HEK293 (cell line): ENCODE results near the gene OR13C2.
"Not testable (repeated sequence)": the region's sequence is repeated elsewhere in the genome, so short reads cannot be mapped to it uniquely, and the experiment has no call there.

Experiments used
- FEZF1 ChIP-seq: fragments of 450-650 bp; formaldehyde crosslinking; IDR thresholded peaks from 2 replicates; pipeline ENCODE4 v1.5.1; 2016; ENCODE audit warnings: missing biosample characterization, missing genetic modification characterization
- ZBTB1 ChIP-seq: fragments of 450-650 bp; formaldehyde crosslinking; IDR thresholded peaks from 2 replicates; pipeline ENCODE4 v1.5.1; 2016; ENCODE audit warnings: missing biosample characterization, missing genetic modification characterization
- ZBTB21 ChIP-seq: fragments of 450-650 bp; formaldehyde crosslinking; IDR thresholded peaks from 2 replicates; pipeline ENCODE4 v1.5.1; 2017; ENCODE audit warnings: missing biosample characterization, missing genetic modification characterization
- ZNF324 ChIP-seq: fragments of 450-650 bp; formaldehyde crosslinking; IDR thresholded peaks from 2 replicates; pipeline ENCODE4 v1.5.1; 2016; ENCODE audit warnings: missing biosample characterization, missing genetic modification characterization
- ZNF521 ChIP-seq: fragments of 450-650 bp; formaldehyde crosslinking; IDR thresholded peaks from 2 replicates; pipeline ENCODE4 v1.5.1; 2017; ENCODE audit warnings: missing biosample characterization, mild to moderate bottlenecking, missing genetic modification characterization
- TF ChIP-seq, protein P1 (sequence below): fragments of 450-650 bp; formaldehyde crosslinking; IDR thresholded peaks from 2 replicates; pipeline ENCODE4 v1.5.1; 2016; ENCODE audit warnings: missing biosample characterization, missing genetic modification characterization
- TF ChIP-seq, protein P2 (sequence below): fragments of 450-650 bp; formaldehyde crosslinking; IDR thresholded peaks from 2 replicates; pipeline ENCODE4 v1.5.1; 2016; ENCODE audit warnings: missing biosample characterization, missing genetic modification characterization, low read depth
- TF ChIP-seq, protein P3 (sequence below): fragments of 450-650 bp; formaldehyde crosslinking; IDR thresholded peaks from 2 replicates; pipeline ENCODE4 v1.5.1; 2016; ENCODE audit warnings: missing biosample characterization, missing genetic modification characterization
- TF ChIP-seq, protein P4 (sequence below): fragments of 450-650 bp; formaldehyde crosslinking; IDR thresholded peaks from 2 replicates; pipeline ENCODE4 v1.5.1; 2016; ENCODE audit warnings: missing biosample characterization, missing genetic modification characterization

DNA sequence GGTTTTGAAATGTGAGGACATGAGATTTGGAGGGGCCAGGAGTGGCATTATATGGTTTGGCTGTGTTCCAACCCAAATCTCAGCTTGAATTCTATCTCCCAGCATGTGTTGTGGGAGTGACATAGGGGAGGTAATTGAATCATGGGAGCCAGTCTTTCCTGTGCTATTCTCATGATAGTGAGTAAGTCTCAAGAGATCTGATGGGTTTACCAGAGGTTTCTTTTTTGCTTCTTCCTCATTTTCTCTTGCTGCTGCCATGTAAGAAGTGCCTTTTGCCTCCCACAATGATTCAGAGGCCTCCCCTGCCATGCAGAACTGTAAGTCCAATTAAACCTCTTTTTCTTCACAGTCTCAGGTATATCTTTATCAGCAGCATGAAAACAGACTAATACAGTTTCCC lies 20.5 kb upstream of the OR13C2 start:
- not testable (repeated sequence) for TF ChIP-seq ZBTB1 (tag by site-specific recombination); ZNF521; FEZF1 (tag by site-specific recombination); ZNF324; ZBTB21
- TF ChIP-seq, protein P1, sequence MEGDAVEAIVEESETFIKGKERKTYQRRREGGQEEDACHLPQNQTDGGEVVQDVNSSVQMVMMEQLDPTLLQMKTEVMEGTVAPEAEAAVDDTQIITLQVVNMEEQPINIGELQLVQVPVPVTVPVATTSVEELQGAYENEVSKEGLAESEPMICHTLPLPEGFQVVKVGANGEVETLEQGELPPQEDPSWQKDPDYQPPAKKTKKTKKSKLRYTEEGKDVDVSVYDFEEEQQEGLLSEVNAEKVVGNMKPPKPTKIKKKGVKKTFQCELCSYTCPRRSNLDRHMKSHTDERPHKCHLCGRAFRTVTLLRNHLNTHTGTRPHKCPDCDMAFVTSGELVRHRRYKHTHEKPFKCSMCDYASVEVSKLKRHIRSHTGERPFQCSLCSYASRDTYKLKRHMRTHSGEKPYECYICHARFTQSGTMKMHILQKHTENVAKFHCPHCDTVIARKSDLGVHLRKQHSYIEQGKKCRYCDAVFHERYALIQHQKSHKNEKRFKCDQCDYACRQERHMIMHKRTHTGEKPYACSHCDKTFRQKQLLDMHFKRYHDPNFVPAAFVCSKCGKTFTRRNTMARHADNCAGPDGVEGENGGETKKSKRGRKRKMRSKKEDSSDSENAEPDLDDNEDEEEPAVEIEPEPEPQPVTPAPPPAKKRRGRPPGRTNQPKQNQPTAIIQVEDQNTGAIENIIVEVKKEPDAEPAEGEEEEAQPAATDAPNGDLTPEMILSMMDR (tag by site-specific recombination) = not testable (repeated sequence)
- TF ChIP-seq, protein P2, sequence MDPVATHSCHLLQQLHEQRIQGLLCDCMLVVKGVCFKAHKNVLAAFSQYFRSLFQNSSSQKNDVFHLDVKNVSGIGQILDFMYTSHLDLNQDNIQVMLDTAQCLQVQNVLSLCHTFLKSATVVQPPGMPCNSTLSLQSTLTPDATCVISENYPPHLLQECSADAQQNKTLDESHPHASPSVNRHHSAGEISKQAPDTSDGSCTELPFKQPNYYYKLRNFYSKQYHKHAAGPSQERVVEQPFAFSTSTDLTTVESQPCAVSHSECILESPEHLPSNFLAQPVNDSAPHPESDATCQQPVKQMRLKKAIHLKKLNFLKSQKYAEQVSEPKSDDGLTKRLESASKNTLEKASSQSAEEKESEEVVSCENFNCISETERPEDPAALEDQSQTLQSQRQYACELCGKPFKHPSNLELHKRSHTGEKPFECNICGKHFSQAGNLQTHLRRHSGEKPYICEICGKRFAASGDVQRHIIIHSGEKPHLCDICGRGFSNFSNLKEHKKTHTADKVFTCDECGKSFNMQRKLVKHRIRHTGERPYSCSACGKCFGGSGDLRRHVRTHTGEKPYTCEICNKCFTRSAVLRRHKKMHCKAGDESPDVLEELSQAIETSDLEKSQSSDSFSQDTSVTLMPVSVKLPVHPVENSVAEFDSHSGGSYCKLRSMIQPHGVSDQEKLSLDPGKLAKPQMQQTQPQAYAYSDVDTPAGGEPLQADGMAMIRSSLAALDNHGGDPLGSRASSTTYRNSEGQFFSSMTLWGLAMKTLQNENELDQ (tag by site-specific recombination) = not testable (repeated sequence)
- TF ChIP-seq, protein P3, sequence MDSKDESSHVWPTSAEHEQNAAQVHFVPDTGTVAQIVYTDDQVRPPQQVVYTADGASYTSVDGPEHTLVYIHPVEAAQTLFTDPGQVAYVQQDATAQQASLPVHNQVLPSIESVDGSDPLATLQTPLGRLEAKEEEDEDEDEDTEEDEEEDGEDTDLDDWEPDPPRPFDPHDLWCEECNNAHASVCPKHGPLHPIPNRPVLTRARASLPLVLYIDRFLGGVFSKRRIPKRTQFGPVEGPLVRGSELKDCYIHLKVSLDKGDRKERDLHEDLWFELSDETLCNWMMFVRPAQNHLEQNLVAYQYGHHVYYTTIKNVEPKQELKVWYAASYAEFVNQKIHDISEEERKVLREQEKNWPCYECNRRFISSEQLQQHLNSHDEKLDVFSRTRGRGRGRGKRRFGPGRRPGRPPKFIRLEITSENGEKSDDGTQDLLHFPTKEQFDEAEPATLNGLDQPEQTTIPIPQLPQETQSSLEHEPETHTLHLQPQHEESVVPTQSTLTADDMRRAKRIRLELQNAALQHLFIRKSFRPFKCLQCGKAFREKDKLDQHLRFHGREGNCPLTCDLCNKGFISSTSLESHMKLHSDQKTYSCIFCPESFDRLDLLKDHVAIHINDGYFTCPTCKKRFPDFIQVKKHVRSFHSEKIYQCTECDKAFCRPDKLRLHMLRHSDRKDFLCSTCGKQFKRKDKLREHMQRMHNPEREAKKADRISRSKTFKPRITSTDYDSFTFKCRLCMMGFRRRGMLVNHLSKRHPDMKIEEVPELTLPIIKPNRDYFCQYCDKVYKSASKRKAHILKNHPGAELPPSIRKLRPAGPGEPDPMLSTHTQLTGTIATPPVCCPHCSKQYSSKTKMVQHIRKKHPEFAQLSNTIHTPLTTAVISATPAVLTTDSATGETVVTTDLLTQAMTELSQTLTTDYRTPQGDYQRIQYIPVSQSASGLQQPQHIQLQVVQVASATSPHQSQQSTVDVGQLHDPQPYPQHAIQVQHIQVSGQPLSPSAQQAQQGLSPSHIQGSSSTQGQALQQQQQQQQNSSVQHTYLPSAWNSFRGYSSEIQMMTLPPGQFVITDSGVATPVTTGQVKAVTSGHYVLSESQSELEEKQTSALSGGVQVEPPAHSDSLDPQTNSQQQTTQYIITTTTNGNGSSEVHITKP (tag by site-specific recombination) = not testable (repeated sequence)
- TF ChIP-seq, protein P4, sequence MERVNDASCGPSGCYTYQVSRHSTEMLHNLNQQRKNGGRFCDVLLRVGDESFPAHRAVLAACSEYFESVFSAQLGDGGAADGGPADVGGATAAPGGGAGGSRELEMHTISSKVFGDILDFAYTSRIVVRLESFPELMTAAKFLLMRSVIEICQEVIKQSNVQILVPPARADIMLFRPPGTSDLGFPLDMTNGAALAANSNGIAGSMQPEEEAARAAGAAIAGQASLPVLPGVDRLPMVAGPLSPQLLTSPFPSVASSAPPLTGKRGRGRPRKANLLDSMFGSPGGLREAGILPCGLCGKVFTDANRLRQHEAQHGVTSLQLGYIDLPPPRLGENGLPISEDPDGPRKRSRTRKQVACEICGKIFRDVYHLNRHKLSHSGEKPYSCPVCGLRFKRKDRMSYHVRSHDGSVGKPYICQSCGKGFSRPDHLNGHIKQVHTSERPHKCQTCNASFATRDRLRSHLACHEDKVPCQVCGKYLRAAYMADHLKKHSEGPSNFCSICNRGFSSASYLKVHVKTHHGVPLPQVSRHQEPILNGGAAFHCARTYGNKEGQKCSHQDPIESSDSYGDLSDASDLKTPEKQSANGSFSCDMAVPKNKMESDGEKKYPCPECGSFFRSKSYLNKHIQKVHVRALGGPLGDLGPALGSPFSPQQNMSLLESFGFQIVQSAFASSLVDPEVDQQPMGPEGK (tag by site-specific recombination) = not testable (repeated sequence)
